ENCODE measurements around the gene ACTR3C. TPM values are rescaled to one million over a fixed set of nuclear protein-coding genes. Genes with fewer than 3 reads are reported as not detected.

ACTR3C gene
- total and polyA plus RNA-seq, 2 of the 13 experiments (the other 11 are each of a cell fraction or from before 2014, with no cell fraction given), result 3.8 to 7.5 TPM

DNA sequence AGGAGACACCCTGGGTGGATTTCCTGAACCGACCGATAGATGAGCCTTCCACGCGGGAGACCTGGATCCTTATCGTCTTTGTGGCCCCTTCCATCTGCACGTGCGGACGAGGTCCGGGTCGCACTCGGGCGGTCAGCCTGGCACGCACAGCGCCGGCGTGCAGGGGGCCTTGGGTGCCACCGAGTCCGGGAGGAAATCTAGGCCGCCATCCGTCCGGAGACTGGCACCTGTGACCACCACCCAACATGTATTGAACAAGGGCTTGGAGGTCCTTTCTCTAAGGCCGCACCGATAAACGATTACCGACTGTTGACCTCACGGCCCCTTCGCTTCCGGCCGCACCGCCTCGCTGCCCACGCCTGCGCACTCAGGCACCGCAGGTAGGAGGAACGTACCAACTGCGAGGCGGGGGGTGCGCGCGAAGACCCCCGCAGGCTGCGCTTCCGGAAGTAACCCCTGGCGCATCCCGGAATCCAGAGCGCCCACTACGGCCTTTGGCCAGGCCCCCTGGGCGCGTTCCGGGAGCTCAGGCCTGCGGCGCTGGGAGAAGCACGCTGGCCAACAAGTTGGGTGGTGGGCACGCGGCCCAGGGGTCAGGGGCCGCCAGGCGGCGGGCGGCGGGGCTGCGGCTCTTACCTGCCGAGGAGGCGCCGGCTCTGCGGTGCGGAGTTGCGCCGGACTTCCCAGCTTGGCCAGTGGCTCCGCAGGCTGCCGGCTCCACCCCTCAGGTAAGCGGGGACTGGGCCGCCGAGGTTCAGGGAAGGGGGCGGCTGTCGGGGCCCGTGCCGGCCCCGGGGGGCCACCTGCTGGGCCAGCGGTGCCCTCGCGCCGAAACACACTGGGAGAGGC lies at the start of gene ACTR3C, which contains the start of gene LRRC61 (continued):
- TF ChIP-seq, protein P1, sequence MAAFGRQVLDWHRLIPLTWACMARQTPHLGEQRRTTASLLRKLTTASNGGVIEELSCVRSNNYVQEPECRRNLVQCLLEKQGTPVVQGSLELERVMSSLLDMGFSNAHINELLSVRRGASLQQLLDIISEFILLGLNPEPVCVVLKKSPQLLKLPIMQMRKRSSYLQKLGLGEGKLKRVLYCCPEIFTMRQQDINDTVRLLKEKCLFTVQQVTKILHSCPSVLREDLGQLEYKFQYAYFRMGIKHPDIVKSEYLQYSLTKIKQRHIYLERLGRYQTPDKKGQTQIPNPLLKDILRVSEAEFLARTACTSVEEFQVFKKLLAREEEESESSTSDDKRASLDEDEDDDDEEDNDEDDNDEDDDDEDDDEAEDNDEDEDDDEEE (CRISPR knock-in tag; IDR thresholded peaks at IDR 0.05), result peak; percentile 94
- no peak for TF ChIP-seq ZNF264 (CRISPR knock-in tag; IDR thresholded peaks at IDR 0.05)
- TF ChIP-seq ZNF224 (CRISPR knock-in tag; IDR thresholded peaks at IDR 0.05), result peak; percentile 79; the same call in 1 of the 2 replicates
- TF ChIP-seq EHMT2 (IDR thresholded peaks at IDR 0.05; ENCODE audit: borderline replicate concordance, low read depth, low read length), result no peak
- TF ChIP-seq ZNF431 (CRISPR knock-in tag; IDR thresholded peaks at IDR 0.05; ENCODE audit: borderline replicate concordance, low read depth), result peak; percentile 67
- no peak for TF ChIP-seq CEBPB (IDR thresholded peaks at IDR 0.05; ENCODE audit: borderline replicate concordance, low read depth, low read length)
- 0 out of 2 replicates have a peak, but pooled peaks have one; percentile 10 for TF ChIP-seq ZNF644 (CRISPR knock-in tag; IDR thresholded peaks at IDR 0.05; ENCODE audit: low read depth)
- TF ChIP-seq RAD51 (IDR thresholded peaks at IDR 0.05; ENCODE audit: borderline replicate concordance), result no peak
- TF ChIP-seq HOXA9 (CRISPR knock-in tag; IDR thresholded peaks at IDR 0.05; ENCODE audit: borderline replicate concordance), result no peak; the same call in 1 of the 2 replicates
- TF ChIP-seq ZNF367 (CRISPR knock-in tag; IDR thresholded peaks at IDR 0.05; ENCODE audit: borderline replicate concordance), result 0 out of 2 replicates have a peak, but pooled peaks have one; percentile 20
- TF ChIP-seq STAT5B (CRISPR knock-in tag; IDR thresholded peaks at IDR 0.05), result peak; percentile 12; the same call in 1 of the 2 replicates
- peak; percentile 29 for TF ChIP-seq ZBTB20 (CRISPR knock-in tag; IDR thresholded peaks at IDR 0.05; ENCODE audit: borderline replicate concordance, low read depth)
- TF ChIP-seq MYC (CRISPR knock-in tag; IDR thresholded peaks at IDR 0.05; ENCODE audit: borderline replicate concordance), result peak; percentile 95
- peak; percentile 51; the same call in 1 of the 2 replicates for TF ChIP-seq TARDBP (CRISPR knock-in tag; IDR thresholded peaks at IDR 0.05)
- 0 out of 2 replicates have a peak, but pooled peaks have one; percentile 74 for TF ChIP-seq KIAA2018 (CRISPR knock-in tag; IDR thresholded peaks at IDR 0.05; ENCODE audit: borderline replicate concordance)
- TF ChIP-seq ZNF20 (CRISPR knock-in tag; IDR thresholded peaks at IDR 0.05), result peak; percentile 72
- peak; percentile 100 for TF ChIP-seq ETV5 (CRISPR knock-in tag; IDR thresholded peaks at IDR 0.05; ENCODE audit: borderline replicate concordance)
- TF ChIP-seq ZNF275 (CRISPR knock-in tag; IDR thresholded peaks at IDR 0.05; ENCODE audit: borderline replicate concordance), result peak; percentile 79; the same call in 1 of the 2 replicates
- no peak; the same call in 1 of the 2 replicates for TF ChIP-seq ZNF672 (CRISPR knock-in tag; IDR thresholded peaks at IDR 0.05)

Data from HepG2 (cell line).